ENCODE measurements around the gene DNAJC5. TPM values are rescaled to one million over a fixed set of nuclear protein-coding genes. Genes with fewer than 3 reads are reported as not detected.

DNAJC5 gene
- total and polyA plus RNA-seq, 8 donors, result 20.1 to 31.5 (median 27.8) TPM

DNA sequence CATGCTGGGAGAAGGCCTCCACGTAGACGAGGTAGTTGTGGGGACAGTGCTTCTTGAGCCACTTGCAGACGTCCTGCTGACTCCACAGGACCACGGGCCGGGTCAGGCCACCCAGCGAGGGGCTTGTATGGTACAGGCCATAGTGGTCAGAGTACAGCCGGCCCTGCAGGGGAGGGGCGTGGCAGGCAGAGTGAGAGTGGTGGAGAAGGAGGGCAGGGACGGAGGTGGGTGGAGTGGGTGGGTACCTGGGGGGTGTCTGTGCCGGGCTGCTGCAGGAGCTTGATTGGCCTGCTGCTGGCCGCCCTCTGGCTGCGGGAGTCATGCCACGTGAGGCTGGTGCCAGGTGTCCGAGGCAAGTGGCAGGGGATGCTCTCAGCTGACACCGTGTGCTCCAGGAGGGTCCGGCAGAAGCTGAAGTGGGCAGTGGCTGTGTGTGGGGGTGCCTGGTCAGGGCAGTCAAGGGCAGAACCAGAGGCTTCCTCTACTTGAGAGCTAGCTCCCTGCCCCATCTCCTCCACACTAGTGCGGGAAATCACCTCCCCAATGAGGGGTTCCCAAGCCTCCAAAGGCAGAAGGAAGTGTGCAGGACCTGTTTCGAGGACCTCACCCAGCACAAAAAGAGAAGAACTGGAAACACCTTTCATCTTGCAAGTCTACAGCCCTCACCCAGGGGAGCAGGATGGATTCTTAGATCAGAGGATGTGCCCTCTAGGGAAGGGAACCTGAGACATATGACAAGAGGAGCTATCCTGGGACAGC is 82.2 kb downstream of the DNAJC5 start:
- peaks cover 6 to 18% (median 11%) of the 10 kb centered on the region in 3 donors for H3K4me1 ChIP-seq
- intact Hi-C loops (cut with DNase I), result loop anchor here in 1 of 3 donors (5.0 kb wide), 1 partner anchor 440 kb away; the partner anchor contains the start of gene PTK6

DNA sequence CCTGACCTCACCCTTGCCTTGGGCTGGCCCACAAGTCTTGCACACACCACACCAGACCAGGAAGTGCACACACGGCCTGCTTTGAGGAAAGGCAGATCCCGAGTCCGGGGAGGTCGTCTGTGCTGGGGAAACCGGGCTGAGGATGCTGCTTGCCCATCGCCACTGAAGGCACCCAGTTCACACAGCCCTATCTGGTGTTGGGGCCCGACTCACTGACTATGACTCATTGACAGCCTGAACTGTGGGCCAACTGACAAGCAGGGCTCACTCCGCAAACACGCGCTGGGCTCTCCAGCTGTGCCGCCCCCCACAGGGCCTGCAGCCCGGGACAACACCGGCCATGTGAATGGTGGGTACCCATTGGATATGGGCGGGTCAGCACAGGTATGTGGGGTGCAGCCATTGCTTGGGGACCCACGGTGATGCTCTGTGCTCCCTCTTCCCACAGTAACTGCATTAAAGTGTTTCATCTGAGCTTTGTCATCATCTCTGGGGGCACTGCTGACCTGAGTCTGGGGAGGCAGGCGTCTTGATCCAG is 82.9 kb downstream of the DNAJC5 start:
- intact Hi-C loops (cut with DNase I), result loop anchor here in 1 of 3 donors (5.0 kb wide), 1 partner anchor 441 kb away; the partner anchor contains the start of gene PTK6

More for the DNA sequence above, 82.2 kb downstream of the DNAJC5 start:
- FAIRE-seq, result no peak
- DNase-seq, result peak in 3 of 6 donors; percentile 15 to 69 (median 47)
- Histone ChIP-seq H3K4me3 (no peak overlapping the region), H3K9me3 (no peaks in the 10 kb centered on the region), H3K27ac (no peak overlapping the region), H3K27me3 (no peaks in the 10 kb centered on the region), H3K36me3 (no peaks in the 10 kb centered on the region)
- WGBS, 2 donors, result 87 to 90% methylated on average over 17 to 18 of the region's 18 CpGs
- ATAC-seq, result no peak
- TF ChIP-seq, protein P1, sequence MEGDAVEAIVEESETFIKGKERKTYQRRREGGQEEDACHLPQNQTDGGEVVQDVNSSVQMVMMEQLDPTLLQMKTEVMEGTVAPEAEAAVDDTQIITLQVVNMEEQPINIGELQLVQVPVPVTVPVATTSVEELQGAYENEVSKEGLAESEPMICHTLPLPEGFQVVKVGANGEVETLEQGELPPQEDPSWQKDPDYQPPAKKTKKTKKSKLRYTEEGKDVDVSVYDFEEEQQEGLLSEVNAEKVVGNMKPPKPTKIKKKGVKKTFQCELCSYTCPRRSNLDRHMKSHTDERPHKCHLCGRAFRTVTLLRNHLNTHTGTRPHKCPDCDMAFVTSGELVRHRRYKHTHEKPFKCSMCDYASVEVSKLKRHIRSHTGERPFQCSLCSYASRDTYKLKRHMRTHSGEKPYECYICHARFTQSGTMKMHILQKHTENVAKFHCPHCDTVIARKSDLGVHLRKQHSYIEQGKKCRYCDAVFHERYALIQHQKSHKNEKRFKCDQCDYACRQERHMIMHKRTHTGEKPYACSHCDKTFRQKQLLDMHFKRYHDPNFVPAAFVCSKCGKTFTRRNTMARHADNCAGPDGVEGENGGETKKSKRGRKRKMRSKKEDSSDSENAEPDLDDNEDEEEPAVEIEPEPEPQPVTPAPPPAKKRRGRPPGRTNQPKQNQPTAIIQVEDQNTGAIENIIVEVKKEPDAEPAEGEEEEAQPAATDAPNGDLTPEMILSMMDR (IDR thresholded peaks at IDR 0.05), result no peak

DNA sequence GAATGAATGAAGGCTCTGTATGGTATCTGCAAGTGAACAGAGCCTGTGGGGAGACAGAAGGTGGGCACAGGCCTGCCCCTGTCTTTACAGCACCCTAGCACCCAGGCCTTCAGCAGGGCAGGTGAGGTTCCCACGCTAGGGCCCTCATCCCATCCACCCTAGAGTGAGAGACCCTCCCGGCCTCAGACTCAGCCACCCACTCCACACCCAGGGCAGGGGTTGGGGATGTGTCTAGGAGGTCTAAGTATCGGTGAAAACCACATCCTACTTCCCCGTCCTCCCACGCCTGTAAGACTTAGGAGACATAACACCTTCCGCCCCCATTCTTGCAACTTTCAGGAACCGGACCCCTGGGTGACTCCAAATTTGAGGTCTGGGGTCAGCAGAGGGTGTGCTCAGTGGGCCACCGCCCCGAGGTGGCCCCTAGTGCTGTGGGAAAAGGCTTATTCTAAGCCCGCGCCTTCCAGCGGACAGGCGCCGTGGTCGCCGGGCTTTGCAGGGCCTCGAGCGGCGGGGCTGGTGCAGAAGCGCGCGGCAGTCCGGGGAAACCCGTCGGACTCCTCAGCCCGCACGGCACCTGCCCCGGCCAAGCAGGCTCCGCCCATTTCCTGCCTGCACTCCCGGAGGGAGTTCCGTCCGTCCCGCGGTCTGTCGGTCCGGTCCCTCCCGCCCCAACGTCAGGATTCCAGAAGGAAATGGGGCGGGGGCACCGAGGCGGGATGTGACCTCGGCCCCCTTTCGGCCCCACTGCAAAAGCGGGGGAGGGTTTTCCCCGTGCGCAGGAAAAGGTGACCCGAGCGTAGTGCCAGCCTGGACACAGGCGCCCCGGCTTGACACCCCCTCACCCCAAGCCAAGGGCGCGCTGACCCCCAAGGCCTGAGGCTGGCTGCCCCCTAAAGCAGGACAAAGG is 83.6 kb downstream of the DNAJC5 start:
- no peaks in the 10 kb centered on the region for H3K9me3 ChIP-seq
- peak; percentile 47 to 66 (median 62) for ATAC-seq
- TF ChIP-seq, protein P1 (IDR thresholded peaks at IDR 0.05), result no peak
- H3K4me3 ChIP-seq, result peak overlapping the region; percentile 44 to 96 (median 66)
- peak; percentile 84 to 96 (median 88) for DNase-seq
- H3K27ac ChIP-seq, result peak overlapping the region; percentile 65 to 79 (median 73)
- 11% methylated on average over 47 to 52 of the region's 52 CpGs for WGBS, 2 donors
- FAIRE-seq, result no peak
- H3K4me1 ChIP-seq, result peaks cover 11 to 23% (median 11%) of the 10 kb centered on the region in 3 donors
- intact Hi-C loops (cut with DNase I), result loop anchor here in 1 of 3 donors (5.0 kb wide), 1 partner anchor 441 kb away; the partner anchor contains the start of gene PTK6
- no peaks in the 10 kb centered on the region for H3K27me3 ChIP-seq
- no peaks in the 10 kb centered on the region for H3K36me3 ChIP-seq

More for the DNA sequence above, 82.9 kb downstream of the DNAJC5 start:
- TF ChIP-seq, protein P1 (IDR thresholded peaks at IDR 0.05), result no peak
- peak in 4 of 6 donors; percentile 24 to 72 (median 49) for DNase-seq
- WGBS, 2 donors, result 76 to 79% methylated on average over 16 of the region's 16 CpGs
- FAIRE-seq, result no peak
- Histone ChIP-seq H3K36me3 (no peaks in the 10 kb centered on the region), H3K4me3 (no peak overlapping the region), H3K27me3 (no peaks in the 10 kb centered on the region), H3K27ac (no peak overlapping the region), H3K9me3 (no peaks in the 10 kb centered on the region), H3K4me1 (peaks cover 11 to 23% (median 11%) of the 10 kb centered on the region in 3 donors)
- ATAC-seq, result no peak

GRCh38 chr20:63979229-63979556 is 84.3 kb downstream of the DNAJC5 start:
- H3K4me1 ChIP-seq, result peaks cover 11 to 20% (median 11%) of the 10 kb centered on the region in 3 donors

More at GRCh38 chr20:63979229-63979556, 84.3 kb downstream of the DNAJC5 start:
- no peak for DNase-seq
- intact Hi-C loops (cut with DNase I), result loop anchor here in 1 of 3 donors (5.0 kb wide), 1 partner anchor 442 kb away; the partner anchor contains the start of gene PTK6
- ATAC-seq, result no peak
- TF ChIP-seq, protein P1 (IDR thresholded peaks at IDR 0.05), result no peak
- WGBS, 2 donors, result 1% methylated on average over 25 to 47 of the region's 47 CpGs
- FAIRE-seq, result no peak
- peak overlapping the region; percentile 44 to 96 (median 66) for H3K4me3 ChIP-seq
- H3K36me3 ChIP-seq, result peaks cover 0 to 5% (median 0%) of the 10 kb centered on the region in 3 donors
- no peaks in the 10 kb centered on the region for H3K9me3 ChIP-seq
- no peaks in the 10 kb centered on the region for H3K27me3 ChIP-seq
- H3K27ac ChIP-seq, result peak overlapping the region; percentile 65 to 79 (median 73)
